ENCODE measurements around the gene TMEM132C. TPM values are rescaled to one million over a fixed set of nuclear protein-coding genes. Genes with fewer than 3 reads are reported as not detected.
A peak's percentile ranks its signal among the peaks of the same experiment; 100 is the strongest.

The TMEM132C gene
- total RNA-seq, 1 donor = not detected

DNA sequence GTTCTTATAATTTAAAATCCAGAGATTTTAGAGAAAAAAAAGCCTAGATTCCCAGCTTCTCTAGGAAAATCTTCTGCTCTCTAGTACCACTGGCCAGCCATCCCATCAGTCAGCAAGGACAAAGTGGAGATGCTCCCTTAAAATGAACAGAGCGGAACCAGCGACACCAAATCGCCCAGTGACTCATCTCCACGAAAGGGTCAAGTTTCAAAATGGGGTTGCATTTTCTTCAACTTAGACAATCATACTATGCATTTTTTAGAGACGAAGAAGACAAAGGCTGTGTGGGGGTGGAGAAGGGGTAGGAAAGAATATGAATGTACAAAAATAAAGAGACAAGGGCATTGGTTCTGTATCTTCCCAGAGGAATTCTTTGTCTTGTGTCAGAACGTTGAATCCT is 344.8 kb downstream of the TMEM132C start:
- TF ChIP-seq, protein P1, sequence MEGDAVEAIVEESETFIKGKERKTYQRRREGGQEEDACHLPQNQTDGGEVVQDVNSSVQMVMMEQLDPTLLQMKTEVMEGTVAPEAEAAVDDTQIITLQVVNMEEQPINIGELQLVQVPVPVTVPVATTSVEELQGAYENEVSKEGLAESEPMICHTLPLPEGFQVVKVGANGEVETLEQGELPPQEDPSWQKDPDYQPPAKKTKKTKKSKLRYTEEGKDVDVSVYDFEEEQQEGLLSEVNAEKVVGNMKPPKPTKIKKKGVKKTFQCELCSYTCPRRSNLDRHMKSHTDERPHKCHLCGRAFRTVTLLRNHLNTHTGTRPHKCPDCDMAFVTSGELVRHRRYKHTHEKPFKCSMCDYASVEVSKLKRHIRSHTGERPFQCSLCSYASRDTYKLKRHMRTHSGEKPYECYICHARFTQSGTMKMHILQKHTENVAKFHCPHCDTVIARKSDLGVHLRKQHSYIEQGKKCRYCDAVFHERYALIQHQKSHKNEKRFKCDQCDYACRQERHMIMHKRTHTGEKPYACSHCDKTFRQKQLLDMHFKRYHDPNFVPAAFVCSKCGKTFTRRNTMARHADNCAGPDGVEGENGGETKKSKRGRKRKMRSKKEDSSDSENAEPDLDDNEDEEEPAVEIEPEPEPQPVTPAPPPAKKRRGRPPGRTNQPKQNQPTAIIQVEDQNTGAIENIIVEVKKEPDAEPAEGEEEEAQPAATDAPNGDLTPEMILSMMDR (IDR thresholded peaks at IDR 0.05; ENCODE audit: insufficient read depth, low read depth, low read length) = no peak
- no peak for DNase-seq (ENCODE audit: low read depth)
- H3K4me3 ChIP-seq (ENCODE audit: low read depth, low read length) = no peak overlapping the region

- H3K4me3 ChIP-seq (ENCODE audit: low read depth, low read length) = no peak overlapping the region
- no peak for DNase-seq (ENCODE audit: low read depth)
- TF ChIP-seq, protein P1 (IDR thresholded peaks at IDR 0.05; ENCODE audit: insufficient read depth, low read depth, low read length) = no peak
Measured at GRCh38 chr12:128612150-128612850, 345.3 kb downstream of the TMEM132C start.

DNA sequence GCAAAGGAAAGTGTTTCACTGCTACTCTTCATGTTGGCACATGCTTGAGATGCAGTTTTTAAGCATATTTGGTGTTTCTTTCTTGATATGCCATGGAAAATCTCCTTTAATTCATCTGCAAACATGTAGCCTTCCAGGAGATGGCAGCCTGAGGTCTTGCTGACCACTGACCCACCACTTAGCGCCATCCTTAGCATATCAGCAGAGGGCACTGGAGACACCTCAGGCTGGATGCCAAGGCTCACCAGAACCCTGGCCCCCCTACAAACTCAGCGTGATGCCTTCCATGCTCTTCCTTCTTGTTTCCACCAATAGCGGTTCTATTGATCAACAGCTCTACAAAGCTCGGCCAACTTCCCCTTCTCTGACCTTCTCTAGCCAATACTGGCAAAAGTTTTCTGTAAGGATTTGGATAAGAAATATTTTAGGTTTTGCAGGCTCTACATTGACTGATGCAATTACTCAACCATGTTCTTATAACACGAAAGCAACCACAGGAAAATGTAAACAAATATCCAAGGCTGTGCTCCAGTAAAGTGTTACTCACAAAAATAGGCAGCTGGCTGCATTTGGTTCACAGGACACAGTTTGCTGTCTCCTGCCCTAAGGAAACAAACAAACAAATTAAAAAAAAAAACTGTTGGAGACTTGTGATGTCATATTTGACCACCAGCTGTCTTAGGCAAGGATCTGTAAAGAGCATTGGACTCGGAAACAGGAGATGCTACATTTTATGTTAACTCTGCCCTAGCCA is 347.0 kb downstream of the TMEM132C start:
- H3K4me3 ChIP-seq (ENCODE audit: low read depth, low read length) = no peak overlapping the region
- TF ChIP-seq, protein P1 (IDR thresholded peaks at IDR 0.05; ENCODE audit: insufficient read depth, low read depth, low read length) = no peak
- peak; percentile 2 for DNase-seq (ENCODE audit: low read depth)

DNA sequence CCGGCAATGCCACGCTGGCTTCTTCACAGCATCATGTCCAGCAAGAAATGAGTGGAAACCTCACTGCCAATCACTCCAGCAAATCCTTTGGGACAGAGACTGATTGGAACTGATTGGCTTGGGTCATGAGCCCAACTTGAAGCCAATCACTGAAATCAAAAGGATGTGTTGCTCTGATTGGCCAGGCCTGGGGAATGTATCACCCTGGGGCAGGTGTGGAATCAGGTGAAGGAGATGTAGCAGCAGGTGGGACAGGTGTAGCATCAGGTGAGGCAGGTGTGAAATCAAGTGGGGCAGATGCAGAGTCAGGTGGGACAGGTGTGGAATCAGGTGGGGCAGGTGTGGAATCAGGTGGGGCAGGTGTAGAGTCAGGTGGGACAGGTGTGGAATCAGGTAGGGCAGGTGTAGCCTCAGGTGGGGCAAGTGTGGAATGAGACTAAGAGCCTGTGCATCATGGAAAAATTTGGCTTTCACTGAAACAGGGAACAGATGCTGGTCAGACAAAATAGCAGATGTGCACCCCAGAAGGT is 350.4 kb downstream of the TMEM132C start:
- TF ChIP-seq, protein P1 (IDR thresholded peaks at IDR 0.05; ENCODE audit: insufficient read depth, low read depth, low read length) = no peak
- no peak for DNase-seq (ENCODE audit: low read depth)
- H3K4me3 ChIP-seq (ENCODE audit: low read depth, low read length) = no peak overlapping the region

- DNase-seq (ENCODE audit: low read depth) = no peak
- H3K4me3 ChIP-seq (ENCODE audit: low read depth, low read length) = no peak overlapping the region
- TF ChIP-seq, protein P1 (IDR thresholded peaks at IDR 0.05; ENCODE audit: insufficient read depth, low read depth, low read length) = no peak
Measured at GRCh38 chr12:128619263-128619662, 352.3 kb downstream of the TMEM132C start.

- no peak overlapping the region for H3K4me3 ChIP-seq (ENCODE audit: low read depth, low read length)
- no peak for DNase-seq (ENCODE audit: low read depth)
- TF ChIP-seq, protein P1 (IDR thresholded peaks at IDR 0.05; ENCODE audit: insufficient read depth, low read depth, low read length) = no peak
Measured at GRCh38 chr12:128621304-128621703, 354.3 kb downstream of the TMEM132C start.
